Fibroblast of mammary gland (primary cell): Measurements from ENCODE around the gene RO60.

Source experiments
- DNase-seq: peaks from one replicate; pipeline ENCODE4 v3.0.0-alpha.2; 2010; ENCODE audit warnings: low read depth
- H3K4me3 ChIP-seq: 2 replicates; pipeline ENCODE4 v1.5.1; 2011; ENCODE audit warnings: low read depth, mild to moderate bottlenecking, low read length, moderate library complexity; ENCODE audit not compliant: control insufficient read depth
- CTCF ChIP-seq: conservative IDR thresholded peaks from 2 replicates; pipeline ENCODE4 v1.5.1; 2011; ENCODE audit warnings: low read depth, low read length, inconsistent platforms; ENCODE audit not compliant: control insufficient read depth, insufficient read depth

The RO60 gene

GRCh38 chr1:193070386-193070753 lies 11.0 kb downstream of the RO60 start:
- no peak for DNase-seq
- TF ChIP-seq CTCF = no peak
- no peak overlapping the region for H3K4me3 ChIP-seq

- H3K4me3 ChIP-seq = no peak overlapping the region
- DNase-seq = no peak
These were observed 11.5 kb downstream of the RO60 start for GRCh38 chr1:193070942-193071341.

GRCh38 chr1:193077991-193078390 lies 18.6 kb downstream of the RO60 start:
- no peak for TF ChIP-seq CTCF
- DNase-seq = no peak
- H3K4me3 ChIP-seq = no peak overlapping the region

More at GRCh38 chr1:193070942-193071341, 11.5 kb downstream of the RO60 start:
- no peak for TF ChIP-seq CTCF

GRCh38 chr1:193079187-193079586 lies 19.8 kb downstream of the RO60 start:
- DNase-seq = peak; percentile 22
- TF ChIP-seq CTCF = no peak
- H3K4me3 ChIP-seq = no peak overlapping the region

- DNase-seq = no peak
- no peak overlapping the region for H3K4me3 ChIP-seq
- no peak for TF ChIP-seq CTCF
These were observed 24.1 kb downstream of the RO60 start for GRCh38 chr1:193083365-193084088.

GRCh38 chr1:193085263-193085662 lies 25.9 kb downstream of the RO60 start:
- DNase-seq = no peak
- no peak overlapping the region for H3K4me3 ChIP-seq
- no peak for TF ChIP-seq CTCF
